SK-N-SH treated with all-trans-retinoic acid at 6 μM for 48 hours (cell line): ENCODE data around the gene OR2T35.

Experiments
- CSDC2 ChIP-seq: fragments of 250-450 bp; sonication (Bioruptor Pico); IDR thresholded peaks from 2 replicates; pipeline ENCODE4 v1.5.0; 2020; ENCODE audit warnings: mild to moderate bottlenecking, moderate library complexity
- ESRRG ChIP-seq: fragments of 250-450 bp; sonication (Bioruptor Pico); IDR thresholded peaks from 2 replicates; pipeline ENCODE4 v1.6.1; 2021; ENCODE audit warnings: mild to moderate bottlenecking
- OSR1 ChIP-seq: fragments of 250-450 bp; sonication (Bioruptor Pico); IDR thresholded peaks from 2 replicates; pipeline ENCODE4 v1.8.0; 2022; ENCODE audit warnings: moderate library complexity, mild to moderate bottlenecking, inconsistent platforms
- RARB ChIP-seq: fragments of 250-450 bp; sonication (Bioruptor Pico); IDR thresholded peaks from 2 replicates; pipeline ENCODE4 v1.8.0; 2021; ENCODE audit warnings: mild to moderate bottlenecking, moderate library complexity
- TOX ChIP-seq: fragments of 250-450 bp; sonication (Bioruptor Pico); IDR thresholded peaks from 2 replicates; pipeline ENCODE4 v1.8.0; 2021; ENCODE audit warnings: mild to moderate bottlenecking, moderate library complexity, borderline replicate concordance
- ZFP3 ChIP-seq: fragments of 250-450 bp; sonication (Bioruptor Pico); IDR thresholded peaks from 2 replicates; pipeline ENCODE4 v1.5.0; 2020; ENCODE audit warnings: mild to moderate bottlenecking, moderate library complexity
- ZFP30 ChIP-seq: fragments of 450-650 bp; formaldehyde crosslinking; IDR thresholded peaks from 2 replicates; pipeline ENCODE4 v1.5.0; 2022; ENCODE audit warnings: mild to moderate bottlenecking, moderate library complexity
- ZNF8 ChIP-seq: fragments of 450-650 bp; formaldehyde crosslinking; IDR thresholded peaks from 2 replicates; pipeline ENCODE4 v1.5.0; 2020; ENCODE audit warnings: mild to moderate bottlenecking, moderate library complexity
- TF ChIP-seq, protein P1 (sequence below): fragments of 250-450 bp; sonication (Bioruptor Pico); IDR thresholded peaks from 2 replicates; pipeline ENCODE4 v1.5.1; 2020; ENCODE audit warnings: low read depth, mild to moderate bottlenecking, moderate library complexity
- TF ChIP-seq, protein P2 (sequence below): fragments of 250-450 bp; sonication (Bioruptor Pico); IDR thresholded peaks from 2 replicates; pipeline ENCODE4 v1.5.0; 2020; ENCODE audit warnings: mild to moderate bottlenecking, moderate library complexity
- TF ChIP-seq, protein P3 (sequence below): fragments of 250-450 bp; sonication (Bioruptor Pico); IDR thresholded peaks from 2 replicates; pipeline ENCODE4 v1.8.0; 2020; ENCODE audit warnings: mild to moderate bottlenecking, moderate library complexity, borderline replicate concordance

- TF ChIP-seq OSR1 (CRISPR knock-in tag): no peak
- TF ChIP-seq ZFP3 (CRISPR knock-in tag): no peak
- no peak for TF ChIP-seq ZNF8 (CRISPR knock-in tag)
- TF ChIP-seq RARB: no peak
- no peak for TF ChIP-seq CSDC2 (CRISPR knock-in tag)
- TF ChIP-seq TOX (CRISPR knock-in tag): no peak
- TF ChIP-seq ZFP30 (CRISPR knock-in tag): no peak
- no peak for TF ChIP-seq ESRRG (CRISPR knock-in tag)
- TF ChIP-seq, protein P1, sequence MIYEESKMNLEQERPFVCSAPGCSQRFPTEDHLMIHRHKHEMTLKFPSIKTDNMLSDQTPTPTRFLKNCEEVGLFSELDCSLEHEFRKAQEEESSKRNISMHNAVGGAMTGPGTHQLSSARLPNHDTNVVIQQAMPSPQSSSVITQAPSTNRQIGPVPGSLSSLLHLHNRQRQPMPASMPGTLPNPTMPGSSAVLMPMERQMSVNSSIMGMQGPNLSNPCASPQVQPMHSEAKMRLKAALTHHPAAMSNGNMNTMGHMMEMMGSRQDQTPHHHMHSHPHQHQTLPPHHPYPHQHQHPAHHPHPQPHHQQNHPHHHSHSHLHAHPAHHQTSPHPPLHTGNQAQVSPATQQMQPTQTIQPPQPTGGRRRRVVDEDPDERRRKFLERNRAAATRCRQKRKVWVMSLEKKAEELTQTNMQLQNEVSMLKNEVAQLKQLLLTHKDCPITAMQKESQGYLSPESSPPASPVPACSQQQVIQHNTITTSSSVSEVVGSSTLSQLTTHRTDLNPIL: no peak
- TF ChIP-seq, protein P2, sequence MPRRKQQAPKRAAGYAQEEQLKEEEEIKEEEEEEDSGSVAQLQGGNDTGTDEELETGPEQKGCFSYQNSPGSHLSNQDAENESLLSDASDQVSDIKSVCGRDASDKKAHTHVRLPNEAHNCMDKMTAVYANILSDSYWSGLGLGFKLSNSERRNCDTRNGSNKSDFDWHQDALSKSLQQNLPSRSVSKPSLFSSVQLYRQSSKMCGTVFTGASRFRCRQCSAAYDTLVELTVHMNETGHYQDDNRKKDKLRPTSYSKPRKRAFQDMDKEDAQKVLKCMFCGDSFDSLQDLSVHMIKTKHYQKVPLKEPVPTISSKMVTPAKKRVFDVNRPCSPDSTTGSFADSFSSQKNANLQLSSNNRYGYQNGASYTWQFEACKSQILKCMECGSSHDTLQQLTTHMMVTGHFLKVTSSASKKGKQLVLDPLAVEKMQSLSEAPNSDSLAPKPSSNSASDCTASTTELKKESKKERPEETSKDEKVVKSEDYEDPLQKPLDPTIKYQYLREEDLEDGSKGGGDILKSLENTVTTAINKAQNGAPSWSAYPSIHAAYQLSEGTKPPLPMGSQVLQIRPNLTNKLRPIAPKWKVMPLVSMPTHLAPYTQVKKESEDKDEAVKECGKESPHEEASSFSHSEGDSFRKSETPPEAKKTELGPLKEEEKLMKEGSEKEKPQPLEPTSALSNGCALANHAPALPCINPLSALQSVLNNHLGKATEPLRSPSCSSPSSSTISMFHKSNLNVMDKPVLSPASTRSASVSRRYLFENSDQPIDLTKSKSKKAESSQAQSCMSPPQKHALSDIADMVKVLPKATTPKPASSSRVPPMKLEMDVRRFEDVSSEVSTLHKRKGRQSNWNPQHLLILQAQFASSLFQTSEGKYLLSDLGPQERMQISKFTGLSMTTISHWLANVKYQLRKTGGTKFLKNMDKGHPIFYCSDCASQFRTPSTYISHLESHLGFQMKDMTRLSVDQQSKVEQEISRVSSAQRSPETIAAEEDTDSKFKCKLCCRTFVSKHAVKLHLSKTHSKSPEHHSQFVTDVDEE: no peak
- TF ChIP-seq, protein P3, sequence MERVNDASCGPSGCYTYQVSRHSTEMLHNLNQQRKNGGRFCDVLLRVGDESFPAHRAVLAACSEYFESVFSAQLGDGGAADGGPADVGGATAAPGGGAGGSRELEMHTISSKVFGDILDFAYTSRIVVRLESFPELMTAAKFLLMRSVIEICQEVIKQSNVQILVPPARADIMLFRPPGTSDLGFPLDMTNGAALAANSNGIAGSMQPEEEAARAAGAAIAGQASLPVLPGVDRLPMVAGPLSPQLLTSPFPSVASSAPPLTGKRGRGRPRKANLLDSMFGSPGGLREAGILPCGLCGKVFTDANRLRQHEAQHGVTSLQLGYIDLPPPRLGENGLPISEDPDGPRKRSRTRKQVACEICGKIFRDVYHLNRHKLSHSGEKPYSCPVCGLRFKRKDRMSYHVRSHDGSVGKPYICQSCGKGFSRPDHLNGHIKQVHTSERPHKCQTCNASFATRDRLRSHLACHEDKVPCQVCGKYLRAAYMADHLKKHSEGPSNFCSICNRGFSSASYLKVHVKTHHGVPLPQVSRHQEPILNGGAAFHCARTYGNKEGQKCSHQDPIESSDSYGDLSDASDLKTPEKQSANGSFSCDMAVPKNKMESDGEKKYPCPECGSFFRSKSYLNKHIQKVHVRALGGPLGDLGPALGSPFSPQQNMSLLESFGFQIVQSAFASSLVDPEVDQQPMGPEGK: no peak
Measured at GRCh38 chr1:248691567-248692155, 46.6 kb upstream of the OR2T35 start.
